HG02759 (cell line): ENCODE measurements around the gene DDX54.

Experiments
- ATAC-seq: cut with Tn5 transposase; IDR thresholded peaks from one replicate; pipeline ENCODE4 v1.9.1; 2021; ENCODE audit warnings: mild to moderate bottlenecking, moderate library complexity; ENCODE audit not compliant: unreplicated experiment

DDX54 gene

GRCh38 chr12:113165521-113166450 lies 19.5 kb downstream of the DDX54 start:
- no peak for ATAC-seq

- ATAC-seq: no peak
Measured at GRCh38 chr12:113164014-113164413, 21.3 kb downstream of the DDX54 start.

DNA sequence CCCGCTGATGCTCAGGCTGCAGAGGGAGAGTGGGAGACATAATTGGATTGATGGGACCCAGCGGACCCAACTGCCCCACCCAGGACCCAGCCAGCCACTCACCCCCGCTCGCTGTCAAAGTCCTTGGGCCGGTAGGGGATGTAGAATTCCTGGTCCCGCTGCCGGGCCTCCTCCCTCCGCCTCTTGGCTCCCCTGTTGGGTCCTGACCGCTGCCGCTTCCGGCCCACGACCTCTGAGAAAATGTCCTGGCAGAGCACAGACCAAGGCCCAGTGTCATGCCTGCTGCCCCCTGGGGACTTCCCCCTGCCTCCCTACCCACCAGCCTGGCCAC lies 22.3 kb downstream of the DDX54 start:
- ATAC-seq: no peak

DNA sequence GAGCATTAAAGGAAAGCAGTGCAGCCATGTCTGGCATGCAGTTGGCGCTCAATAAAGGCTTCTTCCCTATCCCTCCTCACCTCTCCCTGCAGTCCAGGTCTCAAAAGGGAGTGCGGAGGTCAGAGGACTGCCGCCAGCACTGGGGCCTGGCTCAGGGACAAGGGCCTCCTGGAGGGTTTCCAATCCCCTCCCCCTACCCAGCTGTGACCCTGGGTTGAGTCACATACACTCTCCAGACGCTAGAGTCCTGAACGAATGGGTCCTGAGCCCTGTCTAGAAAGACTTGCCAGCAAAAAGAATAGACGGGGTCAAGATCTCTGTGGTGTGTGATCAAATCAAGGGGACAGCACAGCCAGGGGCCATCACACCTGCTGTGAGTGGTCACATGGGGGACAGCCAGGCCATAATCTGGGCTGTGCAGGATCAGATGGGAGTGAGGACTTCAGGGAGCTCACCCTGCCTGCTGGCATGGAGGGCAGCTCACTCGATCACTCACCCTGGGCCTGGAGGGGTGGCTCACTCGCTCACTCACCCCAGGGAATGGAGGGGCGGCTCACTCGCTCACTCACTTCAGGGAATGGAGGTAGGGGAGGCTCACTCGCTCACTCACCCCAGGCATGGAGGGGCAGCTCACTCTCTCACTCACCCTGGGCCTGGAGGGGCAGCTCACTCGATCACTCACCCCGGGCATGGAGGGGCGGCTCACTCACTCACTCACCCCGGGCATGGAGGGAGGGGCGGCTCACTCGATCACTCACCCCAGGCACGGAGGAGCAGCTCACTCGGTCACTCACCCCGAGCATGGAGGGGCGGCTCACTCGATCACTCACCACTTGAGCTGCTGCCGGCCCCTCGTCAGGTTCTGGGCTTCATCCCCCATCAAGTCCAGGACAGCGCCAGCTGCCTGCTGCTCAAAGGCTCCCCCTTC lies 22.9 kb downstream of the DDX54 start:
- ATAC-seq: no peak

DNA sequence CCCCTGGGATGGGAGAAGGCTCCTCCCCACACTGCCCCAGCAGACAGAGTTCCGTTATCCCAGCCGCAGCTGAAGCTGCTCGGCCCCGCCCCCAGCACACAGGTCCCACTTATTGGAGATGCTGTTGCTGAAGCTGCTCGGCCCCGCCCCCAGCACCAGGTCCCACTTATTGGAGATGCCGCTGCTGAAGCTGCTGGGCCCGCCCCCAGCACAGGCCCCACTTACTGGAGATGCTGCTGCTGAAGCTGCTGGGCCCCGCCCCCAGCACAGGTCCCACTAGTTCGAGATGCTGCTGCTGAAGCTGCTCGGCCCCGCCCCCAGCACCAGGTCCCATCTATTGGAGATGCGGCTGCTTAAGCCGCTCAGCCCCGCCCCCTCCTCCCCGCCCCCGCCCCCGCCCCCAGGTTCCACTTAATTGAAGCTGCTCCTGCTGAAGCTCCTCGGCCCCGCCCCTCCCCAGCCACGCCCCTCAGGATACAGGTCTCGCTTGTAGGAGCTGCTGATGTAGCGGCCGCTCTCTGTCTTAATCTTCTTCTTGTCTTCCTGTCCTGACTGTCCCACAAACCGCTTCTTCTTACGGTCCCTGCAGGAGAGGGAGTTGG lies 23.8 kb downstream of the DDX54 start:
- ATAC-seq: no peak

DNA sequence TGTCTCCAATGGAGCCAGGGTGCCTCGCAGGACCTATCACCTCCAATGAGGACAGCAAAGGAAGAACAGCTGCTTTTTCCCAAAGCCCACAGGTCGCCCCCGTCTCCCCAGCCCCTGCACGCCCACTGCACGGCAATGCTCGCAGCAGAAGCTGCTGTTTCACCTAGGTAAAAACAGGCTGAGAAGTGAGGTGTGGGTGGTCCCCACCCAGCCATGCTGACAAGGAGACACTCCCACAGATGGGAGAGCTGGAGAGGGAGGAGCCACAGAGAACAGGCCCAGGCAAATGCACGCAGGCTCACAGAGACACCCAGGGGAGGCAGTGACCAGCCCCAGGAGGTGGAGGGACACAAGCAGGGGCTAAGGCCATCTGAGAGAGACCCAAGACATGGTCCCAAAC lies 25.3 kb downstream of the DDX54 start:
- no peak for ATAC-seq

DNA sequence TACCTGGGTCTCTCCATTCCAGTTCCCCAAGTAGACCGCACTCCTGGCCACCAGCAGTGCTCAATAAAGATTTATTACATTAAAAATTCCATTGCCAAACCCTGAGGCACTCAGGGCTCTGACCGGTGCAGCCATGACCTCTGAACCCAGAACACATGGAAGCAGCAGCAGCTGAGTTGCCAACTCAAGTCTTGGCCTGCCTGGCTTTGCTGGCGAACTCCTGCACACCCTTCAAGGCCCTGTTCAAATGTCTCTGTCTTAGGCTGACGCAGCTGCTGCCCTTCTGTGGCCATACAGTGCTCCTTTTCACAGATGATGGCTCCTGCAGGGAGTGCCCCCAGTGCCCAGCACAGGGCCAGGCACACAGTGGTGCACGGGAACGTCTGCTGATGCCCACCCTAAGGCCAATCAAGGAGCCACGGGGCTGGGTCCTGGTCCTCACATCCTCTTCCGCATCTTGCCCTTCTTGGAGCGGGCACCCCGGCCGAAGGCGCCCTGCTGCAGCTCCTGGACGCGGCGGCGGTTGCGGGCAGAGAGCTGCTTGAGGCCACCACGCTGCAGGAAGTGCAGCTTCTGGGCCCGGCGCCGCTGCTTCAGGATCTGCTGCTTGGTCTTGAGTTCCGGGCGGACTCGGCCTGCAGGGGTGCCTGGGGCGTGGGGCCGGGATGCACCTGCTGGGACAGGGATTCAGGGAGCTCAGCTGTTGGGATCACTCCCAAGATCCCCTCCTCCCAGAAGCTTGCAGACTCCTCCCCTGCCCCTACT lies 26.7 kb downstream of the DDX54 start:
- ATAC-seq: no peak

- no peak for ATAC-seq
Measured at GRCh38 chr12:113157218-113157859, 27.9 kb downstream of the DDX54 start.

- ATAC-seq: no peak
Measured at GRCh38 chr12:113155646-113156045, 29.6 kb downstream of the DDX54 start.

DNA sequence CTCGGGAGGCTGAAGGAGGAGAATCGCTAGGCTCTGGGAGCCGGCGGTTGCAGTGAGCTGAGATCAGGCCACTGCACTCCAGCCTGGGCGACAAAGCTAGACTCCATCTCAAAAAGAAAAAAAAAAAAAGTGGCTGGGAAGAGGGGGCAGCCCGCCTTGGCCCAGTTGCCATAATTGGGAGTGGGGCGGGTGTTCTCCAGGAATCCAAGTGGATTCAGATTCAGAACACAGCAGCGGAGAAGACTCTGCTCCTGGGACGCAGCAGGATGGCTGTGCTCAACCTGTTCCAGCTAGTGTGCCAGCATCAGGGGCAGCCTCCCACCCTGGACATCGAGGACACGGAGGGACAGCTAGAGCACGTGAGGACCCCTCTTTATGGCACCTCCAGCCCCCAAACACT lies 30.2 kb downstream of the DDX54 start:
- ATAC-seq: no peak

DNA sequence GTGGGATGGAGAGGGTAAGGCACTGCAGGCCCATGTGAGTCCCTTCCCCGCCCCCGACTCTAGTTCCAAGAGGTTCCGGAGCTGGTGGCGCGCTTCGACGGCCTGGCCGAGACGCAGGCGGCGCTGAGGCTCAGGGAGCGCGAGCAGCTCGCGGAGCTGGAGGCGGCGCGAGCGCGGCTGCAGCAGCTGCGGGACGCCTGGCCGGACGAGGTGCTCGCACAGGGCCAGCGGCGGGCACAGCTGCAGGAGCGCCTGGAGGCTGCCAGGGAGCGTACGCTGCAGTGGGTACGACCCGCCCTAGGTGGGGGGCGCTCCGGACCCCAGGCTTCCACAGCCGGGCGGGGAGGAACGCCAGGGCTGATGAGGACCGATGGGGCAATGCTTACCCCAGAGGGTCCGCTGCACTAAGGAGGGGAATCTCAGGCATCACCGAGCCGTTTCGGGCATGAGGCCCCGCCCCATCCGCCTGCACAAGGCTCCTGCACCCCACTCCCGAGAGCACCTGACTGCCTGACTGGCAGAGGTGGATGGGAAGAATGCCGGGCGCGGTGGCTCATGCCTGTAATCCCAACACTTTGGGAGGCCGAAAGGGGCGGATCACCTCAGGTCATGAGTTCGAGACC lies 30.8 kb downstream of the DDX54 start:
- no peak for ATAC-seq

DNA sequence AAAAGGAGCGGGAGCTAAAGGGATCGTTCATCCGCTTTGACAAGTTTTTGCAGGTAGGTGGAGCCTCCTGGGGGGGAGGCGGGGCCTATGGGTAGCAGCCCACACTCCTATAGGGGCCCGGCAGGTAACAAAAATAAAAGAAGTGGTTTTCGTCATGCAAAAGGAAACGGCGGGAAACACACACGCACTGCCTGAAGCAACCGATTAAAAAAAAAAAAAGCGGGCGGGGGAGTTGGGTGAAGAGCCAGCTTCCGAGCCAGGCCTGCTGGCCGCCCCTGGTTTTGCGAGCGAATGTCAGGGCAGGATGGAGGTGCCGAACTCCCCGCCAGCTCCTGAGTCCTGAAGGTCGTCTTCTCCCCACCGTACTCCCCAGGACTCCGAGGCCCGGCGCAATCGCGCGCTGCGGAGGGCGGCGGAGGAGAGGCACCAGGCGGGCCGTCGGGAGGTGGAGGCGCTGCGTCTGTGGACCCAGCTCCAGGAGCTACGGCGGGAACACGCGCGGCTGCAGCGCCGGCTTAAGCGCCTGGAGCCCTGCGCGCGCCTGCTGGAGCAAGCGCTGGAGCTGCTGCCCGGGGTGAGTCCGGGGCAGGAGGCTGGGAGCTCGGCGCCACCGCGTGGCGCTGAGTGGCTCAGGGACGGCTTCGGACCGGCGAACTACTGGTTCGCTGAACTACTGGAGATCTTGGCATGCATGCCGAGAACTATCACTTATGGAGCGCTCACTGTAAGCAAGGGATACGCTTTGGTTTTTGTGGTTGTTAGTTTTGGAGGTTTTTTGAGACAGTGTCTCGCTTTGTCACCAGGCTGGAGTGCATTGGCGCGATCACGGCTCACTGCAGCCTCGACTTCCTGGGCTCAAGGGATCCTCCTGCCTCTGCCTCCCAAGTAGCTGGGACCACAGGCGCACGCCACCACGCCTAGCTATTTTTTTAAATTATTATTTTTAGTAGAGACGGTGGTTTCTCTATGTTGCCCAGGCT lies 32.2 kb downstream of the DDX54 start:
- ATAC-seq: peak; percentile 69

DNA sequence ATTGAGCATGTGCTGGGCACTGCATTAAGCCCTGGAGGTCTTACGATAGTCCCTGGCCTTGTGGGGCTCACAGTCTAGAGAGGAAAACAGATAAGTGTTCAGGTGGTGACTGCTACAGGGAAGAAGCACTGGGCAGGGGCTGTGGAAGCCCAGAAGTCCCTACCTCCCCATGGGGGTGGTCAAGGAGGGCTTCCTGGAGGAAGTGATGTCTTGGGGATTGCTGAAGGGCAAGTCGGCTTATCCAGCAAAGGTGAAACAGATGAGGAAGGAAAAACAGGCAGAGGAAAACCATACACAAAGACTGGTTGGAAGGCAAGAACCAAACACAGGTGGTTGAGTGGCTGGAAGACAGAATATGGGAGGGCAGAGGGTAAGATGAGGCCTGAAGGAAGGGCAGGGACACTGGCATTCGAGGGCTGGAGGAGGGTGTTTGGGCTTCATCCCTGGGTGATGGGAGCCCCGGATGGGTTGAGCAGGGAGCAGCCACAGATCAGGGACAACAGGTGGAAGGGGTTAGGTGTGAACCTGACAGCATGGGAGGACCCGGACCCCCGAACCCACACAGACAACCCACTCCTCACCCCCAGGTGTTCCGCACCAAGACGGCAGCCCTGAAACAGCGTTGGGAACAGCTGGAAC lies 33.0 kb downstream of the DDX54 start:
- ATAC-seq: no peak

DNA sequence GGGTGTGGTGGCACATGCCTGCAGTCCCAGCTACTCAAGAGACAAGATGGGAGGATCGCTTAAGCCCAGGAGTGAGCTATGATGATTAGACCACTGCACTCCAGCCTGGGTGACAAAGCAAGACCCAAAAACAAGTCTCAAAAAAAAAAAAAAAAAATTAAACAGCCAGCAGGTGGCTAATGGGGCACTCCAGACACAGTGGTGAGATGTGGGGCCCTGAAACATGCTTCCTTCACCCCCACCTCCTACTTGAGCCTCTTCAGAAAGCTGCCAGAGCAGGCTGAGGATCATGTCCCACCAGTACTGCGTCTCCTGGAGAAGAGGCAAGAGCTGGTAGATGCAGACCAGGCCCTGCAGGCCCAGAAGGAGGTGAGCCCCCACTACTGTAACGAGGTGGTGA lies 33.6 kb downstream of the DDX54 start:
- no peak for ATAC-seq

DNA sequence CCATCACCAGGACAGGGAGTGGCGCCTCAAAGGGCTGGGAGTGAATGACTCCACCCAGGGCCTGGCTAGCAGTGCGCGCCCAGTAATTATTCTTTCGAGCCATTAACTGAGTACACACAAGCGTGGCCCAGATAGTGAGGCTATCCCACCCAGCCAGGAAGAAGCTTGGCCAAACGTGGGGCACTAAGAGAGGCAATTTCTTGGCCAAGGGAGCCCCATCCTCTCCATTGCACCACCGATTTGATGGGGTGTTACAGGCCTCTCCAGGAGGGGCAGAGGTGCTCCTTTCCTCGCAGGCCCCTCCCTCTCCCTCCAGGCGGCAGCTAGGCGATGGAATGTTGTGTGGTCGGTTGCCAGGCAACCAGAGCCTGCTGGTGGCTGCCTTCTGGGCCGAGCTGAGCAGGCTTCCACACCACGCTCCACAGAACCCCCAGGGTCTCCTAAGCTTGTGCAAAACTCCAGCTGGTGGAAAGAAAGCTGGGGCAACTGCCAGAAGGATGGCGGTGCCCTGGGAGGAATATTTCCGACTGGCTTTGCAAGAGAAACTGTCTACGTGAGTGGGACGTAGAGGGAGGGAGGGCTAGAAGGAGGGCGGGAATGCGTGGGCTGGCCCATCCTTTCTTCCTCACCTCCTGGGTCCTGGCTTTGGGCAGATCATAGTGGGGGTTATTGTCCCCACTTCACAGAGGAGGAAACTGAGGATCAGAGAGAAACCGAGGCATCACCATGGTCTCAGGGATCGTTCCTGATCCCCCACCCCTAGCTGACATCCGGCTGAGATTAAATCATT lies 35.7 kb downstream of the DDX54 start, which contains the start of gene CFAP73:
Gene CFAP73, plus strand, starts transcription at position 364 of the 790 bp plus-strand sequence. Its CDS starts 134 bp downstream, at position 498.
- no peak for ATAC-seq

GRCh38 chr12:113146999-113147398 lies 38.3 kb downstream of the DDX54 start:
- ATAC-seq: no peak
